H1 (cell line): ENCODE measurements around the gene IGF2R.

ENCODE experiments used
- ATF3 ChIP-seq: IDR thresholded peaks from 2 replicates; pipeline ENCODE4 v1.6.1; 2011; ENCODE audit warnings: low read depth, mild to moderate bottlenecking, low read length; ENCODE audit not compliant: insufficient read depth
- CTCF ChIP-seq, 3 experiments: IDR thresholded peaks; 1 replicate in 2 of 3; 2 replicates in 1 of 3; pipeline versions ENCODE4 v1.5.1 to v1.6.1; 2011; ENCODE audit warnings: low read length in 3 of 3, mild to moderate bottlenecking in 3 of 3, inconsistent platforms in 2 of 3, low read depth in 1 of 3, moderate library complexity in 1 of 3; ENCODE audit not compliant: insufficient read depth in 1 of 3; ENCODE audit errors: control extremely low read depth in 1 of 3
- EP300 ChIP-seq, 2 experiments: IDR thresholded peaks; 1 replicate in 1 of 2; 2 replicates in 1 of 2; pipeline ENCODE4 v1.6.1; 2011 to 2012; ENCODE audit warnings: low read depth in 2 of 2, low read length in 2 of 2, mild to moderate bottlenecking in 2 of 2, borderline replicate concordance in 1 of 2, inconsistent platforms in 1 of 2, moderate library complexity in 1 of 2
- POLR2AphosphoS5 ChIP-seq: IDR thresholded peaks from 2 replicates; pipeline ENCODE4 v1.6.1; 2011; ENCODE audit warnings: low read depth, low read length
- POU5F1 ChIP-seq: IDR thresholded peaks from 2 replicates; pipeline ENCODE4 v1.6.1; 2011; ENCODE audit warnings: low read depth, mild to moderate bottlenecking, low read length, moderate library complexity
- TBP ChIP-seq: IDR thresholded peaks from 2 replicates; pipeline ENCODE4 v1.6.1; 2011; ENCODE audit warnings: low read depth, low read length, improper control_type of control experiment
- YY1 ChIP-seq: IDR thresholded peaks from 2 replicates; pipeline ENCODE4 v1.6.1; 2011; ENCODE audit warnings: low read depth, mild to moderate bottlenecking, low read length

- TF ChIP-seq TBP (no peak), CTCF (IDR thresholded peaks at IDR 0.05; ENCODE audit: control extremely low read depth in 1 of 3, insufficient read depth in 1 of 3, low read depth in 1 of 3, low read length in 3 of 3) (no peak), POLR2AphosphoS5 (no peak), EP300 (IDR thresholded peaks at IDR 0.05; ENCODE audit: borderline replicate concordance in 1 of 2, low read depth in 2 of 2, low read length in 2 of 2) (no peak), POU5F1 (no peak), ATF3 (no peak), YY1 (no peak)
Observed at GRCh38 chr6:160054913-160055312, 86.0 kb downstream of the IGF2R start.
